Gastrocnemius medialis (tissue), 4 donors: ENCODE data around the gene CASZ1. TPM values are rescaled to one million over a fixed set of nuclear protein-coding genes. Genes with fewer than 3 reads are reported as not detected.

Experiments
- ATAC-seq, 2 donors: fragments of 150-250 bp; one replicate each; pipeline ENCODE4 v1.9.1; 2016
- DNase-seq, 2 donors: peaks; one replicate each; pipeline ENCODE4 v3.0.0-alpha.2; 2019
- H3K27ac ChIP-seq, 4 donors: fragments of 200-600 bp; sonication (generic); 1 replicate in 1 of 4; 2 replicates in 3 of 4; pipeline ENCODE4 v1.5.1; 2016 to 2018; ENCODE audit warnings: mild to moderate bottlenecking in 2 of 4, moderate library complexity in 1 of 4
- H3K27me3 ChIP-seq, 3 donors: fragments of 200-600 bp; sonication (generic) in 2 of 3; 1 replicate in 1 of 3; 2 replicates in 2 of 3; pipeline versions ENCODE4 v1.5.1 to v1.6.0; 2016 to 2019; ENCODE audit warnings: mild to moderate bottlenecking in 1 of 3, moderate library complexity in 1 of 3
- H3K36me3 ChIP-seq, 2 donors: fragments of 200-600 bp; sonication (generic) in 1 of 2; one replicate each; pipeline ENCODE4 v1.5.1; 2017 to 2018
- H3K4me1 ChIP-seq, 2 donors: fragments of 200-600 bp; sonication (generic) in 1 of 2; one replicate each; pipeline ENCODE4 v1.5.1; 2016 to 2017; ENCODE audit warnings: mild to moderate bottlenecking in 2 of 2
- H3K4me3 ChIP-seq, 4 donors: fragments of 200-600 bp; sonication (generic) in 3 of 4; 1 replicate in 1 of 4; 2 replicates in 3 of 4; pipeline ENCODE4 v1.5.1; 2016 to 2019; ENCODE audit warnings: mild to moderate bottlenecking in 2 of 4
- H3K9me3 ChIP-seq, 3 donors: fragments of 200-600 bp; sonication (generic) in 2 of 3; 1 replicate in 1 of 3; 2 replicates in 2 of 3; pipeline ENCODE4 v1.5.1; 2016 to 2019
- CTCF ChIP-seq, 5 experiments: fragments of 450-650 bp in 3 of 5; fragments of 200-600 bp in 2 of 5; sonication (generic) in 2 of 5; IDR thresholded peaks in 4 of 5; conservative IDR thresholded peaks in 1 of 5; 1 replicate in 4 of 5; 2 replicates in 1 of 5; pipeline ENCODE4 v1.5.1; 2016 to 2019; ENCODE audit warnings: antibody characterized with exemption in 5 of 5, mild to moderate bottlenecking in 3 of 5, moderate library complexity in 3 of 5
- POLR2A ChIP-seq, 2 donors: fragments of 450-650 bp; IDR thresholded peaks; one replicate each; pipeline ENCODE4 v1.6.1; 2017; ENCODE audit warnings: antibody characterized with exemption in 2 of 2, mild to moderate bottlenecking in 2 of 2, moderate library complexity in 2 of 2
- in situ Hi-C, 4 donors: fragments of 200-750 bp; cut with MboI; loops; one replicate each; pipeline versions ENCODE4 v1.15.0 to v1.8.0; 2017; ENCODE audit warnings: low sequenced_read_pairs in 4 of 4
- intact Hi-C: fragments of 100-400 bp; cut with DNase I; formaldehyde crosslinking; loops from one replicate; pipeline ENCODE4 v1.15.1; 2023; ENCODE audit warnings: low total_unique reads
- total RNA-seq, 4 donors: library from RNA; depleted of rRNA; stranded (reverse); fragments of >200 nt; gene quantifications; one replicate each; pipeline versions ENCODE4 v1.1.0 to v1.2.3, GENCODE V29; 2016

The CASZ1 gene
- total RNA-seq, 4 donors from 2014 or later = 19.1 to 121 (median 80.6) TPM

GRCh38 chr1:10625554-10625953 lies 170.9 kb downstream of the CASZ1 start:
- in situ Hi-C loops = no loop called here
- H3K36me3 ChIP-seq = peaks cover 0 to 22% of the 10 kb centered on the region in 2 donors

GRCh38 chr1:10625076-10625475 lies 171.4 kb downstream of the CASZ1 start:
- Histone ChIP-seq H3K9me3 (no peaks in the 10 kb centered on the region), H3K36me3 (peaks cover 0 to 22% of the 10 kb centered on the region in 2 donors), H3K4me1 (peaks cover 4 to 5% of the 10 kb centered on the region in 2 donors), H3K4me3 (no peak overlapping the region), H3K27ac (no peak overlapping the region), H3K27me3 (no peaks in the 10 kb centered on the region)
- TF ChIP-seq POLR2A (IDR thresholded peaks at IDR 0.05) = no peak
- no peak for TF ChIP-seq CTCF (IDR thresholded peaks at IDR 0.05 in 4 of 5, conservative IDR thresholded peaks at IDR 0.05 in 1 of 5)
- ATAC-seq (no peak), DNase-seq (no peak)
- intact Hi-C loops = no loop called here
- in situ Hi-C loops = no loop called here

More at GRCh38 chr1:10625554-10625953, 170.9 kb downstream of the CASZ1 start:
- TF ChIP-seq POLR2A (IDR thresholded peaks at IDR 0.05) = no peak
- TF ChIP-seq CTCF (IDR thresholded peaks at IDR 0.05 in 4 of 5, conservative IDR thresholded peaks at IDR 0.05 in 1 of 5) = no peak
- Histone ChIP-seq H3K4me1 (peaks cover 4 to 5% of the 10 kb centered on the region in 2 donors), H3K27ac (no peak overlapping the region), H3K27me3 (no peaks in the 10 kb centered on the region), H3K9me3 (no peaks in the 10 kb centered on the region), H3K4me3 (no peak overlapping the region)
- intact Hi-C loops = no loop called here
- DNase-seq (no peak), ATAC-seq (no peak)

- intact Hi-C loops = no loop called here
- no peaks in the 10 kb centered on the region for H3K9me3 ChIP-seq
- in situ Hi-C loops = no loop called here
- no peak for ATAC-seq
- DNase-seq = no peak
- TF ChIP-seq POLR2A (IDR thresholded peaks at IDR 0.05) (no peak), CTCF (IDR thresholded peaks at IDR 0.05 in 4 of 5, conservative IDR thresholded peaks at IDR 0.05 in 1 of 5) (no peak)
- peaks cover 4 to 5% of the 10 kb centered on the region in 2 donors for H3K4me1 ChIP-seq
- H3K27me3 ChIP-seq = no peaks in the 10 kb centered on the region
- no peak overlapping the region for H3K27ac ChIP-seq
- peaks cover 0 to 22% of the 10 kb centered on the region in 2 donors for H3K36me3 ChIP-seq
- no peak overlapping the region for H3K4me3 ChIP-seq
Measured at GRCh38 chr1:10624256-10625050, 172.0 kb downstream of the CASZ1 start.

- Histone ChIP-seq H3K4me1 (peaks cover 2 to 4% of the 10 kb centered on the region in 2 donors), H3K27me3 (no peaks in the 10 kb centered on the region), H3K4me3 (no peak overlapping the region), H3K27ac (no peak overlapping the region), H3K9me3 (no peaks in the 10 kb centered on the region), H3K36me3 (peaks cover 0 to 22% of the 10 kb centered on the region in 2 donors)
- intact Hi-C loops = no loop called here
- TF ChIP-seq CTCF (IDR thresholded peaks at IDR 0.05 in 4 of 5, conservative IDR thresholded peaks at IDR 0.05 in 1 of 5) (no peak), POLR2A (IDR thresholded peaks at IDR 0.05) (no peak)
- DNase-seq = no peak
- ATAC-seq = no peak
- in situ Hi-C loops = no loop called here
Measured at GRCh38 chr1:10623686-10624145, 172.7 kb downstream of the CASZ1 start.
